ENCODE data around the gene PTPRC.

Gene PTPRC

DNA sequence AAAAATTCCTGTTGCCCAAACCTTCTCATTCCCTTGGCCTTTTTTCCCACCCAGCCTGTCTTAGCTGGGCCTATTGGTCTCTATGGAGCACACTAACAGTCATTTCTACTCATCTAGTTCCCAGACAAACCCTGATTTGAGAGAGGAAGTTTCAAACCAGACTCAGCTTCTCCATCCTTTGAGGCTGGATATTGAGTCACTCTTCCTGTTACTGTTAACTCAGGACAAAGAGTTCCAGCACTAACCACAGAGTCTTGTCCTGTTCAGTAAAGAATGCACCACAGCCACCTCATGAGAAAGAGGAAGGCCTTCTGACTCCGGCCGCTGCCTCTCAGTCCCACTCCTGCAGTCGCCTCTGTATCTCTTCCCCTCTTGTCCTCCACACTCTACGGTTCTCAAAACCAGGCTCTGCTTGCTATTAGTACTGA lies 137.8 kb downstream of the PTPRC start:
- no peak for FAIRE-seq
- TF ChIP-seq TAF1 (IDR thresholded peaks at IDR 0.05; ENCODE audit: borderline replicate concordance, low read depth, low read length): no peak
- no peak for TF ChIP-seq POLR2A (IDR thresholded peaks at IDR 0.05; ENCODE audit: low read depth, low read length)
- TF ChIP-seq POLR2AphosphoS5 (IDR thresholded peaks at IDR 0.05; ENCODE audit: low read depth, low read length): no peak
- DNase-seq (ENCODE audit: insufficient read length): no peak

DNA sequence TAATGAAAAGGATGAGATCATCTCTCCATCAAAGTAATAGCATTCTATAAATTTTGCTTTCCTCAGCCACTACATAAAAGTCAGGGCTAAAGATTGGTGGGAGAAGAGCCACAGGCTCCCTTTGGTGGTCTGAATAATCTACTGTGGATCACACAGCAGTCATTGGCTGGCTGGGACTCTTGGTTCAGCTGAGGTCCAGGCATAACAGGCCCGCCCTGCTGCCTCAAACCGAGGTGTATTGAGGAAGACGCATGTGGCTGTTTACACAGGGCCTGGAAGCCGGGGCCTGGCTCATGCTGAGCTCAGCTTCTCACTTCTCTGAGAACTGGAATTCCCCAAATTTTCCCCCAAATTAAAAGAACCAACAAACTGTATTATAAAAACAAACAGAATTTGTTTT lies 139.2 kb downstream of the PTPRC start:
- FAIRE-seq: no peak

GRCh38 chr1:198780376-198780775 lies 141.5 kb downstream of the PTPRC start:
- DNase-seq (ENCODE audit: insufficient read length) (no peak), FAIRE-seq (no peak)
- no peak for TF ChIP-seq POLR2AphosphoS5 (IDR thresholded peaks at IDR 0.05; ENCODE audit: low read depth, low read length)

More for the DNA sequence above, 139.2 kb downstream of the PTPRC start:
- TF ChIP-seq POLR2AphosphoS5 (IDR thresholded peaks at IDR 0.05; ENCODE audit: low read depth, low read length): no peak
- no peak for TF ChIP-seq POLR2A (IDR thresholded peaks at IDR 0.05; ENCODE audit: low read depth, low read length)
- no peak for TF ChIP-seq TAF1 (IDR thresholded peaks at IDR 0.05; ENCODE audit: borderline replicate concordance, low read depth, low read length)
- DNase-seq (ENCODE audit: insufficient read length): no peak

DNA sequence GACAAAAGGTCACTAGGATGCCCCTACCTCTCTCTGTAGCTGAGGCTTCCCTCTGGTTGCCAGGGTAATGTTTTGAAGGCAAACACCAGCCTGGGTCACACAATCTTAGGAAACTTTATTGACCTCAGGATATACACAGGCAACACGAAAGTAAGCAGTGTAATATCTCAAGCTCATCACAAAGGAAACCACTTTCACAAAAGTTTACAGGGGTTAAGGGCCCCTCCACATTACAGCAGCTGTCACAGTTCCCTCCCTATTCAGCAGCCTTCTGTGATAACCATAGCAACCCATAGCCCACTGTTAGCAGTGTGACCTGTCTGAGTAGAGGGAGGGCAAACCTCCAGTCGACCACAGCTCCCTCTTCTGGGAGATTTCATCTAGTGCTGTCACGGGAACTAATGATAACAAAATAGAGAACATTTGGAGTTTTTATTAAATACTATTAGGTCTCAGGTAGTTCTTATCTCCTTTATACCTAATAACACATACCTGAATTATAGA lies 149.8 kb downstream of the PTPRC start:
- no peak for DNase-seq (ENCODE audit: insufficient read length)
- peak; percentile 58 for FAIRE-seq
- TF ChIP-seq POLR2AphosphoS5 (IDR thresholded peaks at IDR 0.05; ENCODE audit: low read depth, low read length): no peak
- TF ChIP-seq TAF1 (IDR thresholded peaks at IDR 0.05; ENCODE audit: borderline replicate concordance, low read depth, low read length): no peak
- TF ChIP-seq POLR2A (IDR thresholded peaks at IDR 0.05; ENCODE audit: low read depth, low read length): no peak

- no peak for DNase-seq (ENCODE audit: insufficient read length)
- FAIRE-seq: no peak
- TF ChIP-seq TAF1 (IDR thresholded peaks at IDR 0.05; ENCODE audit: borderline replicate concordance, low read depth, low read length): no peak
Measured at GRCh38 chr1:198793714-198794113, 154.9 kb downstream of the PTPRC start.

- DNase-seq (ENCODE audit: insufficient read length): no peak
- TF ChIP-seq TAF1 (IDR thresholded peaks at IDR 0.05; ENCODE audit: borderline replicate concordance, low read depth, low read length): no peak
- TF ChIP-seq POLR2A (IDR thresholded peaks at IDR 0.05; ENCODE audit: low read depth, low read length): no peak
- TF ChIP-seq POLR2AphosphoS5 (IDR thresholded peaks at IDR 0.05; ENCODE audit: low read depth, low read length): no peak
- FAIRE-seq: no peak
Measured at GRCh38 chr1:198794498-198794897, 155.7 kb downstream of the PTPRC start.

DNA sequence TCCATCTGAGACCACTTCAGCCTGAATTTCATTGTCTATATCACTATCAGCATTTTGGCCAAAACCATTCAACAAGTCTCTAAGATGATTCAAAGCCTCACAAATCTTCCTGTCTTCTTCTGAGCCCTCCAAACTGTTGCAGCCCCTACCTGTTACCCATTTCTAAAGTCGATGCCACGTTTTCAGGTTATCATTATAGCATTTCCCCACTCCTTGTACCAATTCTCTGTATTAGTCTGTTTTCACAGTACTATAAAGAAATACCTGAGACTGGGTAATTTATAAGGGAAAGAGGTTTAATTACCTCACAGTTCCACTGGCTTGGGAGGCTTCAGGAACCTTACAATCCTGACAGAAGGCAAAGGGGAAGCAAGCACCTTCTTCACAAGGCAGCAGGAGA lies 158.8 kb downstream of the PTPRC start:
- TF ChIP-seq TAF1 (IDR thresholded peaks at IDR 0.05; ENCODE audit: borderline replicate concordance, low read depth, low read length) (no peak), POLR2AphosphoS5 (IDR thresholded peaks at IDR 0.05; ENCODE audit: low read depth, low read length) (no peak)
- FAIRE-seq: no peak

DNA sequence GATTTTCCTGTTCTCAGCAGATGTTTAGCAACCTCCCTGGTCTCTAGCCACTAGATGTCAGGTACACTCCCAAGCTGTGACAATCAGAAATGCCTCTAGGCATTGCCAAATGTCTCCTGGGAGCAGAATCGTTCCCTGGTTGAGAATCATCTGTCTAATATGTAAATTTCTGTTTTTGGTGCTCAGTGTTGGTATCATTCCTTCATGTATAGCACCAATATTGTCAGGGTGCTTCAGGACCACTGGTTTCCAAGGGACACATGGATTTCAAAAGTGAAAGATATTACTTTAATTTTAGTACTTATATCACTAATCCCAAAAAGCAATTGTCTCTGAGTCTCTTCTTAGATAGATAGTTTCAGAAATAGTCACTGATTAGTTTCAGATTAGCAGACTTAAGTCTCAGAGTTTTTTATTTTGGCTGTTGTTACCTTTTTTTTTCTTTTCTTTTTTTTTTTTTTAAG lies 160.1 kb downstream of the PTPRC start:
- DNase-seq (ENCODE audit: insufficient read length) (no peak), FAIRE-seq (peak; percentile 40)
- TF ChIP-seq POLR2AphosphoS5 (IDR thresholded peaks at IDR 0.05; ENCODE audit: low read depth, low read length) (no peak), TAF1 (IDR thresholded peaks at IDR 0.05; ENCODE audit: borderline replicate concordance, low read depth, low read length) (no peak), POLR2A (IDR thresholded peaks at IDR 0.05; ENCODE audit: low read depth, low read length) (no peak)

More for the DNA sequence above, 158.8 kb downstream of the PTPRC start:
- DNase-seq (ENCODE audit: insufficient read length): no peak

- DNase-seq (ENCODE audit: insufficient read length): no peak
- FAIRE-seq: no peak
- TF ChIP-seq POLR2A (IDR thresholded peaks at IDR 0.05; ENCODE audit: low read depth, low read length) (no peak), POLR2AphosphoS5 (IDR thresholded peaks at IDR 0.05; ENCODE audit: low read depth, low read length) (no peak), TAF1 (IDR thresholded peaks at IDR 0.05; ENCODE audit: borderline replicate concordance, low read depth, low read length) (no peak)
Measured at GRCh38 chr1:198805498-198806151, 166.8 kb downstream of the PTPRC start.

DNA sequence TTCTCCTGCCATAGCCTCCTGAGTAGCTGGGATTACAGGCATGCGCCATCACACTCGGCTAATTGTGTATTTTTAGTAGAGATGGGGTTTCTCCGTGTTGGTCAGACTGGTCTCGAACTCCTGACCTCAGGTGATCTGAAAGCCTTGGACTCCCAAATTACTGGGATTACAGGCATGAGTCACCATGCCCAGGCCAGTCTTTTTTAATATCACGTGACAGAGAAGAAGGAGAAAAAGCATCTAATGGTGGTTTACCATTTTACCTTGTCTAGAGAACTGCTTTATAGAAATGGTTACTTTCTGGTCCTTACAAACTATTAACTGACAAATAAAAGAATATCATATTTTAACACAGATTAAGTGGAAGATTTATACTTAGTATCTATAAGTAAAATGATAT lies 168.0 kb downstream of the PTPRC start:
- no peak for DNase-seq (ENCODE audit: insufficient read length)
- FAIRE-seq: no peak
- TF ChIP-seq POLR2A (IDR thresholded peaks at IDR 0.05; ENCODE audit: low read depth, low read length): no peak
- TF ChIP-seq POLR2AphosphoS5 (IDR thresholded peaks at IDR 0.05; ENCODE audit: low read depth, low read length): no peak
- TF ChIP-seq TAF1 (IDR thresholded peaks at IDR 0.05; ENCODE audit: borderline replicate concordance, low read depth, low read length): no peak

Measured in GM12892 (cell line).